ENCODE data around the gene DLST.

DLST gene

GRCh38 chr14:74860899-74861733 lies 20.6 kb upstream of the DLST start:
- peak; percentile 95 to 97 for DNase-seq (ENCODE audit: low read depth in 2 of 2)

- no peak for DNase-seq (ENCODE audit: low read depth in 2 of 2)
Measured at GRCh38 chr14:74861734-74862090, 20.0 kb upstream of the DLST start.

GRCh38 chr14:74863274-74863673 lies 18.4 kb upstream of the DLST start:
- DNase-seq (ENCODE audit: low read depth in 2 of 2) = no peak

- no peak for DNase-seq (ENCODE audit: low read depth in 2 of 2)
Measured at GRCh38 chr14:74864198-74864597, 17.5 kb upstream of the DLST start.

GRCh38 chr14:74865156-74865555 lies 16.6 kb upstream of the DLST start:
- DNase-seq (ENCODE audit: low read depth in 2 of 2) = no peak

- DNase-seq (ENCODE audit: low read depth in 2 of 2) = no peak
Measured at GRCh38 chr14:74866708-74867389, 14.9 kb upstream of the DLST start.

- peak; percentile 14 to 23 for DNase-seq (ENCODE audit: low read depth in 2 of 2)
Measured at GRCh38 chr14:74867673-74868072, 14.0 kb upstream of the DLST start.

- DNase-seq (ENCODE audit: low read depth in 2 of 2) = no peak
Measured at GRCh38 chr14:74868739-74869138, 13.0 kb upstream of the DLST start.

GRCh38 chr14:74871819-74872218 lies 9.9 kb upstream of the DLST start:
- DNase-seq (ENCODE audit: low read depth in 2 of 2) = no peak

- no peak for DNase-seq (ENCODE audit: low read depth in 2 of 2)
Measured at GRCh38 chr14:74875204-74875603, 6.5 kb upstream of the DLST start.

- no peak for DNase-seq (ENCODE audit: low read depth in 2 of 2)
Measured at GRCh38 chr14:74875941-74876913, 5.5 kb upstream of the DLST start, which contains the start of gene PROX2. PROX2 (minus strand) TSS chr14:74876145; CDS start chr14:74863834, 12,311 bp downstream.

GRCh38 chr14:74879427-74880182 lies 2.1 kb upstream of the DLST start:
- no peak for DNase-seq (ENCODE audit: low read depth in 2 of 2)

GRCh38 chr14:74882103-74882920 lies 596 bp downstream of the DLST start:
- DNase-seq (ENCODE audit: low read depth in 2 of 2) = peak; percentile 20 to 44

GRCh38 chr14:74886001-74886400 lies 4.3 kb downstream of the DLST start:
- no peak for DNase-seq (ENCODE audit: low read depth in 2 of 2)

GRCh38 chr14:74888164-74889158 lies 6.7 kb downstream of the DLST start:
- no peak for DNase-seq (ENCODE audit: low read depth in 2 of 2)

GRCh38 chr14:74890262-74890661 lies 8.5 kb downstream of the DLST start:
- no peak for DNase-seq (ENCODE audit: low read depth in 2 of 2)

- DNase-seq (ENCODE audit: low read depth in 2 of 2) = no peak
Measured at GRCh38 chr14:74891870-74892269, 10.2 kb downstream of the DLST start.

GRCh38 chr14:74892745-74893144 lies 11.0 kb downstream of the DLST start:
- no peak for DNase-seq (ENCODE audit: low read depth in 2 of 2)

- DNase-seq (ENCODE audit: low read depth in 2 of 2) = no peak
Measured at GRCh38 chr14:74893614-74894091, 11.9 kb downstream of the DLST start.

Data from stimulated activated CD4-positive, alpha-beta T cell treated with anti-CD3 and anti-CD28 coated beads, Interleukin-1b, Interleukin-23, amount 100 ng/mL, for 4 hours (primary cell).